AG04450 (cell line): ENCODE measurements around the gene VEPH1. TPM values are rescaled to one million over a fixed set of nuclear protein-coding genes. Genes with fewer than 3 reads are reported as not detected.

Source experiments
- CTCF ChIA-PET: fragments of 300-600, 350-600 bp; formaldehyde crosslinking; extraction: SDS; loops from one replicate; lab custom pipeline; 2022; ENCODE audit warnings: antibody characterized with exemption, inconsistent platforms; lab: Charles Lee
- POLR2A ChIA-PET: fragments of 350-600 bp; formaldehyde crosslinking; extraction: SDS; loops from one replicate; lab custom pipeline; 2021; ENCODE audit warnings: antibody characterized with exemption, inconsistent platforms; lab: Yijun Ruan, JAX
- DNase-seq: peaks from one replicate; pipeline ENCODE4 v3.0.0-alpha.2; 2011; ENCODE audit warnings: low read depth, low spot score
- H3K27ac ChIP-seq: one replicate; pipeline ENCODE4 v1.5.1; 2012; ENCODE audit warnings: low read depth, low read length, control low read depth
- H3K27me3 ChIP-seq: one replicate; pipeline ENCODE4 v1.6.0; 2012; ENCODE audit warnings: low read length; ENCODE audit not compliant: control insufficient read depth, insufficient read depth
- H3K4me3 ChIP-seq: 2 replicates; pipeline ENCODE4 v1.5.1; 2011; ENCODE audit warnings: mild to moderate bottlenecking, low read depth, low read length, control low read depth
- H3K9me3 ChIP-seq: 2 replicates; pipeline ENCODE4 v1.5.1; 2012; ENCODE audit warnings: low read length; ENCODE audit not compliant: control insufficient read depth, insufficient read depth
- polyA plus RNA-seq: library from polyadenylated mRNA; depleted of rRNA; stranded (reverse); fragments of >200 nt; gene quantifications from 2 replicates; pipeline ENCODE4 v1.2.3, GENCODE V29; 2011
- TF ChIP-seq, protein P1 (sequence below): IDR thresholded peaks from 2 replicates; pipeline ENCODE4 v1.5.1; 2011; ENCODE audit warnings: low read depth, low read length, control low read depth, inconsistent platforms

VEPH1 gene
- polyA plus RNA-seq, 1 experiment: 36.4 TPM

DNA sequence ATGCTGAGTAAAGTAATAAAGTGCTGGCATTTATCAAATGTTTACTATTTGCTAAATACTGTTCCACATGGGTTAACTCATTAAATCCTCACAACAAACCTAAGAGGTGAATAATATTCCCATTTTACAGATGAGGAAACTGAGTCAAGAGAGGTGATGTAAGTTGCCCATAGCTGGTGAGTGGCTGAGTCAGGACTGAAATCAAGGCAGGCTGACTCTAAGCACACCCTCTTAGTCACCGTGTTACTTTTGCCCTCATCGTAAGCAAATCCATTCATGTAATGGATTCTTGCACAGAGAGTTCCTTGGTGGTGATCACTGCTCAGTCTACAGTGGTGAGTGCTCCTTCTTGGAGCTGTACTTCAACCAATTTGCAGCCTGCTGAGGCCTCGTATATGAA, 95.4 kb downstream of the VEPH1 start:
- DNase-seq: no peak
- peaks cover 3% of the 10 kb centered on the region; the same call in 1 of the 2 replicates for H3K9me3 ChIP-seq
- CTCF ChIA-PET: no interaction called here
- POLR2A ChIA-PET: no interaction called here
- no peak overlapping the region for H3K27ac ChIP-seq
- TF ChIP-seq, protein P1, sequence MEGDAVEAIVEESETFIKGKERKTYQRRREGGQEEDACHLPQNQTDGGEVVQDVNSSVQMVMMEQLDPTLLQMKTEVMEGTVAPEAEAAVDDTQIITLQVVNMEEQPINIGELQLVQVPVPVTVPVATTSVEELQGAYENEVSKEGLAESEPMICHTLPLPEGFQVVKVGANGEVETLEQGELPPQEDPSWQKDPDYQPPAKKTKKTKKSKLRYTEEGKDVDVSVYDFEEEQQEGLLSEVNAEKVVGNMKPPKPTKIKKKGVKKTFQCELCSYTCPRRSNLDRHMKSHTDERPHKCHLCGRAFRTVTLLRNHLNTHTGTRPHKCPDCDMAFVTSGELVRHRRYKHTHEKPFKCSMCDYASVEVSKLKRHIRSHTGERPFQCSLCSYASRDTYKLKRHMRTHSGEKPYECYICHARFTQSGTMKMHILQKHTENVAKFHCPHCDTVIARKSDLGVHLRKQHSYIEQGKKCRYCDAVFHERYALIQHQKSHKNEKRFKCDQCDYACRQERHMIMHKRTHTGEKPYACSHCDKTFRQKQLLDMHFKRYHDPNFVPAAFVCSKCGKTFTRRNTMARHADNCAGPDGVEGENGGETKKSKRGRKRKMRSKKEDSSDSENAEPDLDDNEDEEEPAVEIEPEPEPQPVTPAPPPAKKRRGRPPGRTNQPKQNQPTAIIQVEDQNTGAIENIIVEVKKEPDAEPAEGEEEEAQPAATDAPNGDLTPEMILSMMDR: no peak
- no peak overlapping the region for H3K4me3 ChIP-seq
- H3K27me3 ChIP-seq: no peaks in the 10 kb centered on the region

DNA sequence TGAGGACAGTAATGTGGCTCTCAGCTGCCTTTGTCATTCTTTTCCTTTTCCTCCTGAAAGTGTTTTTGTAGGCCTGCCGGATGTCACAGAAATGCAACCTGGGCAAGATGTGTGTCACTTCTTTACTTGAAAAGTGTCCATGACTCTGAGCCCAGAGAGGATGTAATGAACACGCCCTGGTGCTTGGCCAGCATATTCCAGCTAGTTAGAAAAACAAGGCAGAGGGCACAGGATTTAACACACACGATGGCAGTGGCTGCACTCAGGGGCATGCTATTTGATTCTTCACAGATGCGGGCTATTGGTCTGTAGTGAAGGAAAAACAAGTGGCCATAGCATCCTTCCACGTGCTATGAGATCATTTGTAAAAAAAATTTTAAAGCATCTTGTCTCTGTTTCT, 96.8 kb downstream of the VEPH1 start:
- no peak for DNase-seq
- no peak overlapping the region for H3K27ac ChIP-seq
- TF ChIP-seq, protein P1: no peak
- no peaks in the 10 kb centered on the region; the same call in 1 of the 2 replicates for H3K9me3 ChIP-seq
- ChIA-PET CTCF (no interaction called here), POLR2A (no interaction called here)
- no peak overlapping the region for H3K4me3 ChIP-seq
- H3K27me3 ChIP-seq: no peaks in the 10 kb centered on the region

DNA sequence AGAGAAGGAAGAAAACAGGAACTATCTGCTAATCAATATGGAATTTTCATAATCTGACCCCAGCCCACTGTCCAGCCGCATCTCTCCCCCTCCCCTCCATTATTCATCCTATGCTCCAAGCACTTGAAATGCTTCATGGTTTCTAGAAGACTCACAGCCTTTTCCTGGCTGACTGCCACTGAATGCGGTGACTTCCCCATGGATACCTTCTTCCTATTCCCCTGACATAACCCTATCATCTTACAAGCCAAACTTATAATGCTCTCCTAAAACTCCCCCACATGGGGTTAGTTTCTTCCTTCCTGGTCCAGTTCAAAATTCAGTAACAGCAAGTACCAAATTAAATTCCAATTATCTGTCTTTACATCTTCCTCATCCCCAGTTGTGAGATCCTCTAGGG, 97.8 kb downstream of the VEPH1 start:
- ChIA-PET CTCF (no interaction called here), POLR2A (no interaction called here)
- TF ChIP-seq, protein P1: no peak
- no peak overlapping the region for H3K4me3 ChIP-seq
- no peaks in the 10 kb centered on the region for H3K9me3 ChIP-seq
- H3K27me3 ChIP-seq: no peaks in the 10 kb centered on the region
- peak; percentile 24 for DNase-seq
- no peak overlapping the region for H3K27ac ChIP-seq

DNA sequence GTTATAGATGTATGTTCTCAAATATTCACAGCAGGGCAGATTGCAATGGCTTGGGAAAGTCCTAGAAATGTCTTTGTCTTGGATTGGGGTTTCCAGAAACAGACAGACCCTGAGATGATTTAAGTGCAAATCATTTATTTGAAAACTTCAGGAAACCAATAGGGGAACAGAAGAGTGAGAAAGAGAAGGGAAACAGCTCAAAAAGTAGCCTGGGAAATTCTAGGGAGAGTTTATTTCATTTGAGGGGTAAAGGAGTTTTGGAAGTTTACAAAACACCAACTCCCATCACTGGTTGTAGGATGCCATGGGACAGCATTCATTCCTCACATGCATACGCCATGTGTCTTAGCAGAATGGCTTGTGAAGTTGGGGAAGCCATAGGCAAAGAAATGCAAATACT, 98.8 kb downstream of the VEPH1 start:
- TF ChIP-seq, protein P1: no peak
- Histone ChIP-seq H3K27ac (no peak overlapping the region), H3K4me3 (no peak overlapping the region), H3K9me3 (no peaks in the 10 kb centered on the region), H3K27me3 (no peaks in the 10 kb centered on the region)
- ChIA-PET CTCF (no interaction called here), POLR2A (no interaction called here)
- DNase-seq: no peak

DNA sequence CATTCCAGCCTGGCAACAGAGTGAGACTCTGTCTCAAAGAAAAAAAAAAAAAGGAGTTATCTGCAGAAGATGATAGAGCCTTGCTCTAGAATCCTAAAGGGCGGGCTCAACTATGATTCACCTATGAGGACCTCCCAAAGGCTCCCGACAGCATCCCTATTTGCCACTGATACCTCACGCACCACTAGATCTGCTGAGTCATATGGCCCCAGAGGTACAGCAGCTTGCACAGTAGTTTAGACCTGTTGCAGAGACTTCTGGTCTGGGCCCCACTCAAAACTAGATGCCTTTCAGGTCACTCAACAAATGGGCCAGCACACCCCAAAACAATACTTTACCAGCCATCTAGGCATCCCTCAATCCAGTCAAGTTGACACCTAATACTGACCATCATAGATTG, 104.6 kb downstream of the VEPH1 start:
- POLR2A ChIA-PET: no interaction called here
- Histone ChIP-seq H3K27ac (no peak overlapping the region), H3K9me3 (no peaks in the 10 kb centered on the region), H3K27me3 (no peaks in the 10 kb centered on the region), H3K4me3 (no peak overlapping the region)
- CTCF ChIA-PET: no interaction called here
- TF ChIP-seq, protein P1: no peak
- DNase-seq: no peak
